A549 (cell line): ENCODE results near the gene SEC14L5. TPM values are rescaled to one million over a fixed set of nuclear protein-coding genes. Genes with fewer than 3 reads are reported as not detected.

ENCODE experiments used
- ATAC-seq, 2 experiments: fragments of 200-7000 bp in 1 of 2; fragments of >200 bp in 1 of 2; cut with Nextera tagmentation in 1 of 2; cut with Tn5 transposase in 1 of 2; 3 replicates each; pipeline versions ENCODE4 v1.8.0 to v1.9.1; 2018 to 2020; ENCODE audit warnings: mild to moderate bottlenecking in 1 of 2, moderate library complexity in 1 of 2
- CTCF ChIA-PET: fragments of 300-600 bp; sonication (Branson Sonifier 250); formaldehyde crosslinking; extraction: SDS; loops from one replicate; lab custom pipeline; 2021; ENCODE audit warnings: antibody characterized with exemption, inconsistent platforms; lab: Yijun Ruan, JAX
- POLR2A ChIA-PET: fragments of 350-600 bp; formaldehyde crosslinking; extraction: SDS; loops from one replicate; lab custom pipeline; 2021; ENCODE audit warnings: antibody characterized with exemption, inconsistent platforms; lab: Yijun Ruan, JAX
- DNase-seq, 2 experiments: peaks; one replicate each; pipeline versions ENCODE4 v3.0.0 to v3.0.0-alpha.2; 2011 to 2016; ENCODE audit warnings: low read depth in 1 of 2, low spot score in 1 of 2
- FAIRE-seq: peaks from 2 replicates; lab custom pipeline; 2011; peaks lifted over from hg19 to GRCh38; lab: Jason Lieb, UNC
- H3K27ac ChIP-seq, 2 experiments: fragments of >200 bp; sonication (Bioruptor Twin); formaldehyde crosslinking; 3 replicates each; pipeline ENCODE4 v1.5.1; 2016 to 2017
- H3K4me1 ChIP-seq: fragments of >200 bp; sonication (Bioruptor Twin); formaldehyde crosslinking; 3 replicates; pipeline ENCODE4 v1.6.1; 2016
- H3K4me2 ChIP-seq: fragments of >200 bp; sonication (Bioruptor Twin); formaldehyde crosslinking; 3 replicates; pipeline ENCODE4 v1.6.1; 2016
- H3K4me3 ChIP-seq: fragments of >200 bp; sonication (Bioruptor Twin); formaldehyde crosslinking; 3 replicates; pipeline ENCODE4 v1.5.1; 2016
- H3K9me3 ChIP-seq: fragments of >200 bp; sonication (Bioruptor Twin); formaldehyde crosslinking; 3 replicates; pipeline ENCODE4 v1.6.1; 2016
- CBX2 ChIP-seq: fragments of 200-600 bp; sonication (generic); IDR thresholded peaks from 2 replicates; pipeline ENCODE4 v1.6.1; 2016; ENCODE audit warnings: low read depth, mild to moderate bottlenecking, borderline replicate concordance
- CBX8 ChIP-seq: fragments of 200-600 bp; sonication (generic); IDR thresholded peaks from 2 replicates; pipeline ENCODE4 v1.6.1; 2016
- CEBPB ChIP-seq, 2 experiments: fragments of >200 bp in 1 of 2; sonication (Bioruptor Twin) in 1 of 2; formaldehyde crosslinking in 1 of 2; IDR thresholded peaks; 2 replicates each; pipeline ENCODE4 v1.6.1; 2012 to 2016
- FOXS1 ChIP-seq: fragments of 250-450 bp; sonication (Bioruptor Pico); IDR thresholded peaks from 2 replicates; pipeline ENCODE4 v1.5.0; 2020; ENCODE audit warnings: mild to moderate bottlenecking, moderate library complexity
- HEYL ChIP-seq: fragments of 250-450 bp; sonication (Bioruptor Pico); IDR thresholded peaks from 2 replicates; pipeline ENCODE4 v1.8.0; 2021; ENCODE audit warnings: mild to moderate bottlenecking, moderate library complexity
- HOXB5 ChIP-seq: fragments of 250-450 bp; sonication (Bioruptor Pico); IDR thresholded peaks from 2 replicates; pipeline ENCODE4 v1.5.0; 2020; ENCODE audit warnings: mild to moderate bottlenecking, moderate library complexity
- MAFK ChIP-seq: fragments of 450-650 bp; IDR thresholded peaks from 2 replicates; pipeline ENCODE4 v1.6.1; 2014; ENCODE audit not compliant: partially characterized antibody
- MYC ChIP-seq: IDR thresholded peaks from 2 replicates; pipeline ENCODE4 v1.6.1; 2012; ENCODE audit warnings: mild to moderate bottlenecking, inconsistent platforms, low read length, improper control_type of control experiment, borderline replicate concordance
- NR3C1 ChIP-seq: fragments of >200 bp; sonication (Bioruptor Twin); formaldehyde crosslinking; IDR thresholded peaks from 3 replicates; pipeline ENCODE4 v1.6.1; 2017
- PHF8 ChIP-seq: fragments of 200-600 bp; sonication (generic); IDR thresholded peaks from 2 replicates; pipeline ENCODE4 v1.6.1; 2016; ENCODE audit warnings: low read depth, mild to moderate bottlenecking, antibody characterized with exemption, moderate library complexity, borderline replicate concordance
- POLR2AphosphoS2 ChIP-seq: conservative IDR thresholded peaks from 2 replicates; pipeline ENCODE4 v1.6.1; 2012; ENCODE audit warnings: low read length, improper control_type of control experiment, inconsistent platforms
- RAD21 ChIP-seq, 2 experiments: fragments of >200 bp in 1 of 2; sonication (Bioruptor Twin) in 1 of 2; formaldehyde crosslinking in 1 of 2; IDR thresholded peaks in 1 of 2; conservative IDR thresholded peaks in 1 of 2; 2 replicates in 1 of 2; 3 replicates in 1 of 2; pipeline ENCODE4 v1.6.1; 2012 to 2018; ENCODE audit warnings: inconsistent platforms in 1 of 2
- ZSCAN20 ChIP-seq: fragments of 250-450 bp; sonication (Bioruptor Pico); IDR thresholded peaks from 2 replicates; pipeline ENCODE4 v1.8.0; 2022; ENCODE audit warnings: mild to moderate bottlenecking, moderate library complexity
- WGBS: methylation state at CpG from one replicate; pipeline ENCODE4 v1.1.6; 2017; ENCODE audit errors: missing lambda C conversion rate; 5-methylcytosine and 5-hydroxymethylcytosine counted together
- polyA plus RNA-seq, 4 experiments: library from polyadenylated mRNA; depleted of rRNA in 3 of 4; stranded (reverse); fragments of >200 nt; fragmentation: RNase III in 1 of 4; extraction: RNeasy Plus Mini Kit Qiagen cat#74134 plus additional on column Dnase treatment in 1 of 4; gene quantifications; 2 replicates in 3 of 4; 3 replicates in 1 of 4; pipeline ENCODE4 v1.2.3, GENCODE V29; 2011 to 2017
- TF ChIP-seq, protein P1 (sequence below): IDR thresholded peaks from 2 replicates; pipeline ENCODE4 v1.6.1; 2012; ENCODE audit warnings: low read depth, borderline replicate concordance
- TF ChIP-seq, protein P2 (sequence below): fragments of 150-350 bp; IDR thresholded peaks from 2 replicates; pipeline ENCODE4 v1.6.1; 2014; ENCODE audit warnings: low read depth, mild to moderate bottlenecking, low read length
- TF ChIP-seq, protein P3 (sequence below): fragments of >200 bp; sonication (Bioruptor Twin); formaldehyde crosslinking; IDR thresholded peaks from 3 replicates; pipeline ENCODE4 v1.5.1; 2016

The SEC14L5 gene
- polyA plus RNA-seq, 2 of the 4 experiments (the other 2 are of a cell fraction), result 0.03 to 0.05 TPM

GRCh38 chr16:4910828-4911227 is 47.3 kb upstream of the SEC14L5 start:
- ATAC-seq (no peak), FAIRE-seq (no peak), DNase-seq (no peak)
- ChIA-PET POLR2A (no interaction called here), CTCF (interaction anchor here (1.0 to 1.1 kb wide), 2 partner anchors 9 to 22 kb away, joined by 3 read pairs; no protein-coding TSS in a partner anchor)
- Histone ChIP-seq H3K4me1 (no peaks in the 10 kb centered on the region), H3K9me3 (no peaks in the 10 kb centered on the region), H3K4me3 (no peak overlapping the region), H3K27ac (no peak overlapping the region), H3K4me2 (no peak overlapping the region)
- 83% methylated on average over 10 of the region's 12 CpGs for WGBS
- no peak for TF ChIP-seq NR3C1
- TF ChIP-seq HEYL (CRISPR knock-in tag), result no peak
- TF ChIP-seq FOXS1 (CRISPR knock-in tag), result no peak
- TF ChIP-seq, protein P1, sequence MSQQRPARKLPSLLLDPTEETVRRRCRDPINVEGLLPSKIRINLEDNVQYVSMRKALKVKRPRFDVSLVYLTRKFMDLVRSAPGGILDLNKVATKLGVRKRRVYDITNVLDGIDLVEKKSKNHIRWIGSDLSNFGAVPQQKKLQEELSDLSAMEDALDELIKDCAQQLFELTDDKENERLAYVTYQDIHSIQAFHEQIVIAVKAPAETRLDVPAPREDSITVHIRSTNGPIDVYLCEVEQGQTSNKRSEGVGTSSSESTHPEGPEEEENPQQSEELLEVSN, result no peak
- TF ChIP-seq ZSCAN20 (CRISPR knock-in tag), result no peak
- TF ChIP-seq, protein P2, sequence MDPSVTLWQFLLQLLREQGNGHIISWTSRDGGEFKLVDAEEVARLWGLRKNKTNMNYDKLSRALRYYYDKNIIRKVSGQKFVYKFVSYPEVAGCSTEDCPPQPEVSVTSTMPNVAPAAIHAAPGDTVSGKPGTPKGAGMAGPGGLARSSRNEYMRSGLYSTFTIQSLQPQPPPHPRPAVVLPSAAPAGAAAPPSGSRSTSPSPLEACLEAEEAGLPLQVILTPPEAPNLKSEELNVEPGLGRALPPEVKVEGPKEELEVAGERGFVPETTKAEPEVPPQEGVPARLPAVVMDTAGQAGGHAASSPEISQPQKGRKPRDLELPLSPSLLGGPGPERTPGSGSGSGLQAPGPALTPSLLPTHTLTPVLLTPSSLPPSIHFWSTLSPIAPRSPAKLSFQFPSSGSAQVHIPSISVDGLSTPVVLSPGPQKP, result no peak
- no peak for TF ChIP-seq POLR2AphosphoS2
- no peak for TF ChIP-seq CBX8

- no peak overlapping the region for H3K27ac ChIP-seq
- CTCF ChIA-PET, result interaction anchor here (0.7 to 1.1 kb wide), 3 partner anchors 10 to 23 kb away, joined by 3 read pairs; no protein-coding TSS in a partner anchor
- WGBS, result 69% methylated on average over 6 of the region's 6 CpGs
- peaks cover 3% of the 10 kb centered on the region; the same call in 2 of the 3 replicates for H3K4me1 ChIP-seq
- peak; percentile 53 for TF ChIP-seq MAFK
- TF ChIP-seq CEBPB (IDR thresholded peaks at IDR 0.05), result no peak
- POLR2A ChIA-PET, result interaction anchor here (0.8 kb wide), 1 partner anchor 33 kb away, joined by 3 read pairs; no protein-coding TSS in a partner anchor
- FAIRE-seq (no peak), ATAC-seq (no peak), DNase-seq (no peak)
- no peak overlapping the region for H3K4me3 ChIP-seq
- H3K4me2 ChIP-seq, result no peak overlapping the region
- no peaks in the 10 kb centered on the region for H3K9me3 ChIP-seq
Measured at GRCh38 chr16:4911970-4912386, 46.2 kb upstream of the SEC14L5 start.

DNA sequence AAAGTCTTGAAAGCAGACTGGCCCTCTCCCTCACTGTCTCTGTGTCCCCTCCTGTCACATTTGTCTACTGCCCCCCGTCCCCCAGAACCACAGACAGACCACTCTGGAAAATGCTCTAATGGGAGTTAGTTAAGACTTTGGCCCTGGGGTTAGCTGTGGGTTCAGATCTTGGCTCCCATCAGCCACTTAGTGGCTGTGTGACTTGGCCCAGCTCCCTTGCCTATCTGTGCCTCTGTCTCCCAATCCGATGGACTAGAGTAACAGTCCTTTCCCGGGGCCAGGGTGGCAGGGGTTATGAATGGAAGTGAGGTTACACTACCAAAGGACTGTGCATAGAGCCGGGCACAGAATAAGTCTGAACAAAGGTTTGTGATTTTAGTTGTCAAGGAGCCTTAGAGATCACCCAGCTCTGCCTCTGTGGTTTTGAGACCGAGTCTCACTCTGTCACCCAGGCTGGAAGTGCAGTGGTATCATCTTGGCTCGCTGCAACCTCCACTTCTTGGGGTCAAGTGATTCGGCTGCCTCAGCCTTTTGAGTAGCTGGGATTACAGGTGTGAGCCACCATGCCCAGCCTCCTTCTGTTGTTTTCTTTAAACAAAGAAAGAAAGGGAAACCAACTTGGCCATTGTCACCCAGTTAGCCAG is 44.9 kb upstream of the SEC14L5 start:
- POLR2A ChIA-PET, result no interaction called here
- FAIRE-seq, result no peak

More for the DNA sequence above, 44.9 kb upstream of the SEC14L5 start:
- no peak for TF ChIP-seq HOXB5 (CRISPR knock-in tag)
- no peak for TF ChIP-seq MYC
- no peak for TF ChIP-seq MAFK
- TF ChIP-seq CBX2, result no peak
- TF ChIP-seq RAD21 (conservative IDR thresholded peaks at IDR 0.05 in 1 of 2, IDR thresholded peaks at IDR 0.05 in 1 of 2), result no peak
- no peak for TF ChIP-seq ZSCAN20 (CRISPR knock-in tag)
- TF ChIP-seq, protein P3, sequence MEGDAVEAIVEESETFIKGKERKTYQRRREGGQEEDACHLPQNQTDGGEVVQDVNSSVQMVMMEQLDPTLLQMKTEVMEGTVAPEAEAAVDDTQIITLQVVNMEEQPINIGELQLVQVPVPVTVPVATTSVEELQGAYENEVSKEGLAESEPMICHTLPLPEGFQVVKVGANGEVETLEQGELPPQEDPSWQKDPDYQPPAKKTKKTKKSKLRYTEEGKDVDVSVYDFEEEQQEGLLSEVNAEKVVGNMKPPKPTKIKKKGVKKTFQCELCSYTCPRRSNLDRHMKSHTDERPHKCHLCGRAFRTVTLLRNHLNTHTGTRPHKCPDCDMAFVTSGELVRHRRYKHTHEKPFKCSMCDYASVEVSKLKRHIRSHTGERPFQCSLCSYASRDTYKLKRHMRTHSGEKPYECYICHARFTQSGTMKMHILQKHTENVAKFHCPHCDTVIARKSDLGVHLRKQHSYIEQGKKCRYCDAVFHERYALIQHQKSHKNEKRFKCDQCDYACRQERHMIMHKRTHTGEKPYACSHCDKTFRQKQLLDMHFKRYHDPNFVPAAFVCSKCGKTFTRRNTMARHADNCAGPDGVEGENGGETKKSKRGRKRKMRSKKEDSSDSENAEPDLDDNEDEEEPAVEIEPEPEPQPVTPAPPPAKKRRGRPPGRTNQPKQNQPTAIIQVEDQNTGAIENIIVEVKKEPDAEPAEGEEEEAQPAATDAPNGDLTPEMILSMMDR, result no peak
- TF ChIP-seq, protein P2, result no peak
- TF ChIP-seq PHF8, result no peak
- TF ChIP-seq, all 56 proteins: peak for 0
- Histone ChIP-seq H3K9me3 (no peaks in the 10 kb centered on the region), H3K27ac (peak overlapping the region in 1 of 2 experiments; percentile 39; a peak in 1 of 6 replicates), H3K4me3 (no peak overlapping the region), H3K4me1 (peaks cover 8% of the 10 kb centered on the region; the same call in 2 of the 3 replicates), H3K4me2 (no peak overlapping the region)
- CTCF ChIA-PET, result interaction anchor here (1.1 to 1.5 kb wide), 3 partner anchors 23 to 49 kb away, joined by 3 read pairs; no protein-coding TSS in a partner anchor
- DNase-seq, result no peak
- WGBS, result 67% methylated on average over 7 of the region's 7 CpGs
- no peak for ATAC-seq
